Measurements from ENCODE around the gene TNNI3K. TPM values are rescaled to one million over a fixed set of nuclear protein-coding genes. Genes with fewer than 3 reads are reported as not detected.

Gene TNNI3K
- total and polyA plus RNA-seq, 9 of the 15 experiments (the other 6 are each of a cell fraction or from before 2014, with no cell fraction given) = 0.21 to 0.53 (median 0.32) TPM; not detected in 5

DNA sequence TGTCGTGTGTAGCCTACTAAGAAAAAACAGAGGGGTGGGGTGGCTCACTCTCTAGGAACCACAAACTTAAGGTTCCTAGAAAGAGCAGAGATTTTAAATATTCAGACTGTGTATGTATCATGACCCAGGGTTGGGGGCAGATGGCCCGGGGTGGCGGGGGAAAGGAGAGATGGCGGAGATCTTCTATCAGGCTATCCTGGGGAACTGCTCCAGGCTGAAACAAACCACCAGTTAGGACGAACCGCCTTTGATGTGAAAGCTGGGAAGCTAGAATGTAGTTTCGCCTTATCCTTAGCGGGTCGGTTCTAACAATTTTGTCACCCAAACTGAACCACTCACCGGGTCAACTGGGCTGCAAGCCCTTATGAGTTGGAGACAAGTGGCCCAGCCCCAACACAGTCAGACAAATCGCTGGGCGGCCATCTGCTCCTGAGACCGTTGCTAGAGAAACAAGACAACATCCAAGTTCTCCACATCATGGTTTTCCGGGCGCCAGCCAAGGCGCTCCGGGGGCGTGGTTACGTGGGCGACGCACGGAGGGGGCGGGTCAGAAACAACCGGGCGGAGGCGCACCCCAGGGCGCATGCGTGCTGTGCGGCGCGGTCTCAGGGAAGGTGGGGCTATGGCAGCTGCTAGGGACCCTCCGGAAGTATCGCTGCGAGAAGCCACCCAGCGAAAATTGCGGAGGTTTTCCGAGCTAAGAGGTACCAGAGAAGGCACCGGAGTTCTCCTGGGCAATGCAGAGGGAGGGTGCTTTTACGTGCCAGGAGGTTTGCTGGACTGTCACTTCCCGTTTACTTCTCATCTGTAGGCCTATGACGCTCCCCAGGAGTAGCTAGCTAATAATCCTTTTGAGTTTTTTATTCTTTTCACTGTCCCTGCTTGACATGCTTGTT lies 37.3 kb upstream of the TNNI3K start, which contains the start of the genes FPGT and LRRIQ3 (continued):
- TF ChIP-seq, protein P1, sequence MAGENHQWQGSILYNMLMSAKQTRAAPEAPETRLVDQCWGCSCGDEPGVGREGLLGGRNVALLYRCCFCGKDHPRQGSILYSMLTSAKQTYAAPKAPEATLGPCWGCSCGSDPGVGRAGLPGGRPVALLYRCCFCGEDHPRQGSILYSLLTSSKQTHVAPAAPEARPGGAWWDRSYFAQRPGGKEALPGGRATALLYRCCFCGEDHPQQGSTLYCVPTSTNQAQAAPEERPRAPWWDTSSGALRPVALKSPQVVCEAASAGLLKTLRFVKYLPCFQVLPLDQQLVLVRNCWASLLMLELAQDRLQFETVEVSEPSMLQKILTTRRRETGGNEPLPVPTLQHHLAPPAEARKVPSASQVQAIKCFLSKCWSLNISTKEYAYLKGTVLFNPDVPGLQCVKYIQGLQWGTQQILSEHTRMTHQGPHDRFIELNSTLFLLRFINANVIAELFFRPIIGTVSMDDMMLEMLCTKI (IDR thresholded peaks at IDR 0.05; ENCODE audit: partially characterized antibody) = no peak
- peak; percentile 68 for TF ChIP-seq MEIS2 (IDR thresholded peaks at IDR 0.05; ENCODE audit: partially characterized antibody)
- peak in 1 of 2 experiments; percentile 47; a peak in 1 of 4 replicates for TF ChIP-seq RCOR1 (IDR thresholded peaks at IDR 0.05; ENCODE audit: borderline replicate concordance in 1 of 2, low read depth in 2 of 2, low read length in 2 of 2)
- peak; percentile 52 for TF ChIP-seq GABPA (tag; conservative IDR thresholded peaks at IDR 0.05; ENCODE audit: low read depth)
- TF ChIP-seq, protein P2, sequence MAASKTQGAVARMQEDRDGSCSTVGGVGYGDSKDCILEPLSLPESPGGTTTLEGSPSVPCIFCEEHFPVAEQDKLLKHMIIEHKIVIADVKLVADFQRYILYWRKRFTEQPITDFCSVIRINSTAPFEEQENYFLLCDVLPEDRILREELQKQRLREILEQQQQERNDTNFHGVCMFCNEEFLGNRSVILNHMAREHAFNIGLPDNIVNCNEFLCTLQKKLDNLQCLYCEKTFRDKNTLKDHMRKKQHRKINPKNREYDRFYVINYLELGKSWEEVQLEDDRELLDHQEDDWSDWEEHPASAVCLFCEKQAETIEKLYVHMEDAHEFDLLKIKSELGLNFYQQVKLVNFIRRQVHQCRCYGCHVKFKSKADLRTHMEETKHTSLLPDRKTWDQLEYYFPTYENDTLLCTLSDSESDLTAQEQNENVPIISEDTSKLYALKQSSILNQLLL (CRISPR knock-in tag; IDR thresholded peaks at IDR 0.05; ENCODE audit: borderline replicate concordance) = no peak
- 0 out of 2 replicates have a peak, but pooled peaks have one; percentile 14 for TF ChIP-seq TEAD4 (IDR thresholded peaks at IDR 0.05; ENCODE audit: low read length)
- TF ChIP-seq TEAD4 (CRISPR knock-in tag; IDR thresholded peaks at IDR 0.05; ENCODE audit: borderline replicate concordance) = no peak
- TF ChIP-seq MYBL2 (IDR thresholded peaks at IDR 0.05; ENCODE audit: low read depth) = no peak
- TF ChIP-seq MYBL2 (CRISPR knock-in tag; IDR thresholded peaks at IDR 0.05; ENCODE audit: borderline replicate concordance) = no peak
- TF ChIP-seq CHD2 (IDR thresholded peaks at IDR 0.05; ENCODE audit: low read depth, low read length) = 0 out of 2 replicates have a peak, but pooled peaks have one; percentile 22
- TF ChIP-seq RFX7 (CRISPR knock-in tag; IDR thresholded peaks at IDR 0.05) = no peak
- TF ChIP-seq, protein P3, sequence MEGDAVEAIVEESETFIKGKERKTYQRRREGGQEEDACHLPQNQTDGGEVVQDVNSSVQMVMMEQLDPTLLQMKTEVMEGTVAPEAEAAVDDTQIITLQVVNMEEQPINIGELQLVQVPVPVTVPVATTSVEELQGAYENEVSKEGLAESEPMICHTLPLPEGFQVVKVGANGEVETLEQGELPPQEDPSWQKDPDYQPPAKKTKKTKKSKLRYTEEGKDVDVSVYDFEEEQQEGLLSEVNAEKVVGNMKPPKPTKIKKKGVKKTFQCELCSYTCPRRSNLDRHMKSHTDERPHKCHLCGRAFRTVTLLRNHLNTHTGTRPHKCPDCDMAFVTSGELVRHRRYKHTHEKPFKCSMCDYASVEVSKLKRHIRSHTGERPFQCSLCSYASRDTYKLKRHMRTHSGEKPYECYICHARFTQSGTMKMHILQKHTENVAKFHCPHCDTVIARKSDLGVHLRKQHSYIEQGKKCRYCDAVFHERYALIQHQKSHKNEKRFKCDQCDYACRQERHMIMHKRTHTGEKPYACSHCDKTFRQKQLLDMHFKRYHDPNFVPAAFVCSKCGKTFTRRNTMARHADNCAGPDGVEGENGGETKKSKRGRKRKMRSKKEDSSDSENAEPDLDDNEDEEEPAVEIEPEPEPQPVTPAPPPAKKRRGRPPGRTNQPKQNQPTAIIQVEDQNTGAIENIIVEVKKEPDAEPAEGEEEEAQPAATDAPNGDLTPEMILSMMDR (IDR thresholded peaks at IDR 0.05 in 2 of 3, conservative IDR thresholded peaks at IDR 0.05 in 1 of 3; ENCODE audit: insufficient read depth in 2 of 3, low read depth in 1 of 3, low read length in 3 of 3) = 0 out of 6 replicates have a peak, but pooled peaks of 1 of the 3 experiments have one; percentile 1
- no peak for TF ChIP-seq DPF2 (IDR thresholded peaks at IDR 0.05)
- TF ChIP-seq, protein P4, sequence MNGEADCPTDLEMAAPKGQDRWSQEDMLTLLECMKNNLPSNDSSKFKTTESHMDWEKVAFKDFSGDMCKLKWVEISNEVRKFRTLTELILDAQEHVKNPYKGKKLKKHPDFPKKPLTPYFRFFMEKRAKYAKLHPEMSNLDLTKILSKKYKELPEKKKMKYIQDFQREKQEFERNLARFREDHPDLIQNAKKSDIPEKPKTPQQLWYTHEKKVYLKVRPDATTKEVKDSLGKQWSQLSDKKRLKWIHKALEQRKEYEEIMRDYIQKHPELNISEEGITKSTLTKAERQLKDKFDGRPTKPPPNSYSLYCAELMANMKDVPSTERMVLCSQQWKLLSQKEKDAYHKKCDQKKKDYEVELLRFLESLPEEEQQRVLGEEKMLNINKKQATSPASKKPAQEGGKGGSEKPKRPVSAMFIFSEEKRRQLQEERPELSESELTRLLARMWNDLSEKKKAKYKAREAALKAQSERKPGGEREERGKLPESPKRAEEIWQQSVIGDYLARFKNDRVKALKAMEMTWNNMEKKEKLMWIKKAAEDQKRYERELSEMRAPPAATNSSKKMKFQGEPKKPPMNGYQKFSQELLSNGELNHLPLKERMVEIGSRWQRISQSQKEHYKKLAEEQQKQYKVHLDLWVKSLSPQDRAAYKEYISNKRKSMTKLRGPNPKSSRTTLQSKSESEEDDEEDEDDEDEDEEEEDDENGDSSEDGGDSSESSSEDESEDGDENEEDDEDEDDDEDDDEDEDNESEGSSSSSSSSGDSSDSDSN (IDR thresholded peaks at IDR 0.05; ENCODE audit: borderline replicate concordance in 1 of 2, low read depth in 2 of 2, low read length in 2 of 2) = no peak
- peak; percentile 72 for TF ChIP-seq RBBP5 (IDR thresholded peaks at IDR 0.05; ENCODE audit: borderline replicate concordance, insufficient read depth, low read length, poor library complexity, severe bottlenecking)
- TF ChIP-seq CBX2 (IDR thresholded peaks at IDR 0.05; ENCODE audit: insufficient read depth, low read length, poor library complexity, severe bottlenecking) = no peak
- peak; percentile 71 for TF ChIP-seq PHF20 (IDR thresholded peaks at IDR 0.05; ENCODE audit: partially characterized antibody)
- peak; percentile 63 for TF ChIP-seq POLR2H (tag; IDR thresholded peaks at IDR 0.05; ENCODE audit: low read depth)

Measured in K562 (cell line).